GM21360 (cell line): Measurements from ENCODE around the gene RAMP2.
A peak's percentile ranks its signal among the peaks of the same experiment; 100 is the strongest.

Source experiments
- ATAC-seq: cut with Tn5 transposase; IDR thresholded peaks from one replicate; pipeline ENCODE4 v1.9.1; 2021; ENCODE audit warnings: mild to moderate bottlenecking, moderate library complexity; ENCODE audit not compliant: unreplicated experiment

Gene RAMP2

DNA sequence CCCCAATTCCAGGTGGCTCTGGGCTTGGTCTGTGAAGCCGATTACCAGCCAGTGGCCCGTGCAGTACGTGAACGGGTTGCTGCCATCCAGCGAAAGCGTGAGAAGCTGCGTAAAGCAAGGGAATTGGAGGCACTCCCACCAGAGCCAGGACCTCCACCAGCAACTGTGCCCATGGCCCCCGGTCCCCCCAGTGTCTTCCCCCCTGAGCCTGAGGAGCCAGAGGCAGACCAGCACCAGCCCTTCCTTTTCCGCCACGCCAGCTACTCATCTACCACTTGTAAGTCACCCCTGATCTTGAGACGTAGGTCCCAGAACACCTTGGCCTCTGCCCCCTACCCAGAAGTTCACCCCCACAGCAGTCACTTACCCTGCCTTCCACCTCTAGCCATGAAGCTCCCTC is 26.2 kb downstream of the RAMP2 start:
- no peak for ATAC-seq

DNA sequence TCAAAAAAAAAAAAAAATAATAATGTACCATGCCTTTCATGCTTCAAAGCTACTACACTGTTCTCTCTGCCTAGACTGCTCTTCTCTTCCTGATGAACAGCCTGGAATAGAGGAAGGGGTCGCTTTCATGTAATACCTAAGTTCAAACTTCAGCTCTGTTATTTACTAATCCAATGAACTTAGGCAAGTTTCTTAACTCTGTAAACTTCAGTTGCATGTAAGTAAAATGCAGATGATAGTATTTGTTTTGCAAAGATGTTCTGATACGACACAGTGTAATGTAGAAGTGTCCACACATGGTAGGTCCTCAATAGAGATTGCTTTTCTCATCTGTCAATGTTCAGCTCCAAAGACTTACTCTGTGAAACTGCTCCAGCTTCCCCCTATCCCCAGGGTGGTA is 30.9 kb downstream of the RAMP2 start:
- no peak for ATAC-seq

- ATAC-seq: no peak
Measured at GRCh38 chr17:42792545-42792944, 31.5 kb downstream of the RAMP2 start.

GRCh38 chr17:42795061-42795460 is 34.0 kb downstream of the RAMP2 start:
- ATAC-seq: no peak

DNA sequence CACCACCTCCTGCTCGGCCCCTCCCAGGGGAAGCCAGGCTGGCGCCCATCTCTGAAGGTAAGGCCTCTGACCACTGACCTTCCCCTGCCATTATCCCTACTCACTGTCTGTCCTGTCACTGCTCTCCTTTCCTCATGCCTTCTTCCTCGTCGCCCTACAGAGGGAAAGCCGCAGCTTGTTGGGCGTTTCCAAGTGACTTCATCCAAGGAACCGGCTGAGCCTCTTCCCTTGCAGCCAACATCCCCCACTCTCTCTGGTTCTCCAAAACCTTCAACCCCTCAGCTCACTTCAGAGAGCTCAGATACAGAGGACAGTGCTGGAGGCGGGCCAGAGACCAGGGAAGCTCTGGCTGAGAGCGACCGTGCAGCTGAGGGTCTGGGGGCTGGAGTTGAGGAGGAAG is 34.4 kb downstream of the RAMP2 start:
- no peak for ATAC-seq

DNA sequence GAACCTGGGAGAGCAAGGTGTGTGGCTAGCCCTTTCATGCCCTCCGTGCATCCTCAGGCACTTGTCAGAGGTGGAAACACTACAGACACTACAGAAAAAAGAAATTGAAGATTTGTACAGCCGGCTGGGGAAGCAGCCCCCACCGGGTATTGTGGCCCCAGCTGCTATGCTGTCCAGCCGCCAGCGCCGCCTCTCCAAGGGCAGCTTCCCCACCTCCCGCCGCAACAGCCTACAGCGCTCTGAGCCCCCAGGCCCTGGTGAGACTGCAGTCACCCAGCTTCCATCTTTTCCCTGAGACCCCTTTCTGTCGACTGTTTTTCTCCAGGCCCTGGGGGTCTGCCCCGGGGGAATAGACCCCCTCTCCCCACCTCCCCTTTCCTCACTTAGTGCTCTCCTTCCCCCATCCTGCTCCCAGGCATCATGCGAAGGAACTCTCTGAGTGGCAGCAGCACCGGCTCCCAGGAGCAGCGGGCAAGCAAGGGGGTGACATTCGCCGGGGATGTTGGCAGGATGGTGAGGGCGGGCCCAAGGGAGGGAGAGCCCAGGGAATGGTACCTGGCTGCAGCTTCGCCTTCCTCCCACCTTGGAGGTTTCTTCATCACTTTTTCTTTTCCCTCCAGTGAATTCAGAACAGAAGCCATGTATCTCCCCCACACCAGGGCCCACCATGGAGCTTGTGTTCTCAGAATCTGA is 35.2 kb downstream of the RAMP2 start:
- ATAC-seq: no peak

DNA sequence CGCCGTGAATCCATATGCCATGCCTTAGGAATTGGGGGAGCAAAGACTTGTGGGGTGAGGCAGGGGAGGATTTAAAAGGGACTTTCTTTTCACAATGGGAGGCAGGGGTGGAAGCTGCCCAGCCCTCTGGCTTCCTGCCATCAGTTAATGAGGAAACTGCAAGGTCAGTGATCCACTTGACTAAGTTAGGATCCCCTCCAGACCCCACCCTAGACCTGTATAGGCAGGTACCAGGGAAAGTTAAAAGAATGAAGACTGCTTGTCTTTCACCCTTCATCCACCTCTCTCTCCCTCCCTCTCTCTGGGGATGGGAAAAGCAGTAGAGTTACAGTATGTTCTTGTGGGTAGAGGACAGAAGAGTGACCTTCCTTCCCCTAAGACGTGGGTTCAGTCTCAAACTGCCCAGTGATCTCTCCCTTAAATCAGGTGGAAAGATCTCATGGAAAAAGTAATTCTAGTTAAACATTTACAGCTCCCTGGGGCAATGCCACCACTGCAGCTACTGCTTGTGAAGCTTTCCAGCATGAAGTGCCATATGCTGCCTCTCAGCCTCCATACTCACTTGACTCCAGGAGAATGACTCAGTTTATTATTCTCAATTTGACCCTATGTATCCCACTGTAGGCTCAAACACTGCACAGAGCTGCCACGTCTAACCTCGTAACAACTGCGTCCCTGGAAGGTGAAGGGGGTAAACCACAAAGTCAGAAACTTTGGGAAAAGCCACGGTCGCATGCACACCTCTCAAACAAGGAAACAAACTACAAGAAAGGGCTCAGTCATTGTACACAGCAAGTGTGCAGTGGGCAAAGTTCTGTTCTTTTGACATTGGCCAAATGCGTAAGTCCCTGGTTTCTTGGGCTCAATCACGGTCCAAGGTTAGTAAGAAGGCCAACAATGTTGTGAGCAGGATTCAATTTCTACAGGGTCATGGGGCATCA is 36.3 kb downstream of the RAMP2 start:
- ATAC-seq: no peak

DNA sequence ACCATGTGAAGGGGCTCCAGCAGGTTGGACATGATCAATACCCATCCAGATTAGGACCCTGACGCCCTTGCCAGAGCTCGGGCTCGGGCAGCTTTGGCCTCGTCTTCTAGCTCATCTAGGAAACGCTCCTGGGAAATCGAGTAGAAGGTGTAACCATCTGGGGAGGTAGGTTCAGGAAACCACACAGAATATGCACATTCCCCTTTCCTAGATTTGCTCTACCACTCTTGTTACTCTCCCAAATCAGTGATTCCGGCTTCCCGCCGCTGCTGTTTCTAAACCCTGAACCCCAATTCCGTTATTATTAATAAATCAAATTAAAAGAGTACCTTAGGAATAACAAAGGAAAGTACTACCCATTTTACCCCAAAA is 37.0 kb downstream of the RAMP2 start:
- ATAC-seq: no peak

DNA sequence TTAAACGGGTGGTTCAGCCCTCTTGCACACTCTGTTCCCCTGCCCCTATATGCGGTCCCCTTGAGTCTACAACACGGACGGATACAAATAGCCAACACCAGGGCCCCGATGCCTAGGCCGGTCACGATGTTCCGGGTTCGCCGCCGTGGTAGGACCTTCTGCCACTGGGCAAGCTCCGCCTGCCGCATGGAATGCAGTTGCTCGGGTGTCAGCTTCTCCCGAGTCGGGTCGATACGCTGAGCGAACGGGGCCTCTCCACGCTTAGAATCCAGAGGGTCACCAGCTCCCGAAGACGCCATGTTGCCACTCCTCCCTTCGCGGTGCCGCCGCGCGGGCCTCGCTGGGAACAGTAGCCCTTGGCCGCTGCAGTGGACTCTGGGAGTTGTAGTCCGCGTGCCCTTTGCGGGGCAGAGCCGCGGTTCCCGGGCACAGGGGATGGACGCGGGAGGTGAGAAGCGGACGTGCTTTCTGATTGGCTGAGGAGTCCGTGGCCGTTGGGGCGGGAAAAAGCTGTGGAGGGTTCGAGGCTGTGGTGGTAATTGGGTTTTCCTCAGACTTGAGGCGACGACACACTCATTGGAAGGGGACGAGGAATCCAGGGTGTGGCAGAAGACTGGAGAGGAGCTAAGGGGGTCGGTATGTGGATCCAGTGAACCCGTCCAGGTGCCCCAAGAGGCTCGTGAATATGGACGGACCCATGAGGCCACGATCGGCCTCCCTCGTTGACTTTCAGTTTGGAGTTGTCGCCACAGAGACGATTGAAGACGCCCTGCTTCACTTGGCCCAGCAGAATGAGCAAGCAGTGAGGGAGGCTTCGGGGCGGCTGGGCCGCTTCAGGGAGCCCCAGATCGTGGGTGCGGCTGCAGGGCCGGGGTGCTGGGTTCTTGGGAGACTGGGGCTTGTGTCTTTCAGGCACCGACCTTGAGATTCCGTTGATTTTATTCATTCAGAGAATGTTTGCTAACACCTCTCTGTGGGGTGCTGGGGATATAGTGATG is 37.7 kb downstream of the RAMP2 start, which contains the start of the genes CNTD1 and COA3:
Gene CNTD1, plus strand, starts transcription at position 479 of the 998 bp plus-strand sequence. Its CDS starts 207 bp downstream, at position 686.
Gene COA3, minus strand, starts transcription at position 322 of the 998 bp plus-strand sequence. Its CDS starts 23 bp downstream, at position 299.
- ATAC-seq: peak; percentile 54

DNA sequence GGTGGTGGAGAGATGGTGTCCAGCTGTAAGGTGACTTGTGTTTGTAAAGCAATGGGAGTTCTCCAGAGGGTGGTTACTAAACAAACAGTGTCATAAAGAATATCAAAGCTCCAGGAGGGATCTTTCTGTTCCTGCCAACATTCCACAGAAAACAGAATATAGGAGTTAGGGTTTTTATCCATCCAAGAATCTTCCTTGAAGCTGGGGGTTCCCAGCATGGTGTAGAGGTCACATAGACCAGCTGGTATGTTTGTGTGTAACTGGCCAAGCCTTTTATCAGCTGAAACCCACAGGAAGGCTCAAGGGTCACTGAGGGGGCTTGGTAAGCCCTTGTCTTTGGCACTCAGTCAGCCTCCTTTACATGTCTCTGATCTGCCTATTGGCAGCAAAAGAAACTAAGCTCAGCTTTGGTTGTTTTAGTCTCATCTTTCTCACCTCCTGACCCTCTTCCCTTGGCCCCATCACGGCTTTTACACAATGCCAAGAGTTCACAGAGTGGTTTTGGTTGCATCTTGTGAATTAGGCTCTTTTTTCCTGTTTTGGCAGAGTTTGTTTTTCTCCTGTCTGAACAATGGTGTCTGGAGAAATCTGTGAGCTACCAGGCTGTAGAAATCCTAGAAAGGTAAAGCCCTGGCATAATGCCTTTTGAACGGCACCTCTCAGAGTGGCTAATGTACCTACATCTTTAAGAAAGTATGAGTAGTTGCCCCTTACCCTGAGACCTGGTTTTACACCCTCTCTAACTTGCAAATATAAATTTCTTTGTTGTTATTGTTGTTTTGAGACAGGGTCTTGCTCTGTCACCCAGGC is 42.3 kb downstream of the RAMP2 start:
- no peak for ATAC-seq

DNA sequence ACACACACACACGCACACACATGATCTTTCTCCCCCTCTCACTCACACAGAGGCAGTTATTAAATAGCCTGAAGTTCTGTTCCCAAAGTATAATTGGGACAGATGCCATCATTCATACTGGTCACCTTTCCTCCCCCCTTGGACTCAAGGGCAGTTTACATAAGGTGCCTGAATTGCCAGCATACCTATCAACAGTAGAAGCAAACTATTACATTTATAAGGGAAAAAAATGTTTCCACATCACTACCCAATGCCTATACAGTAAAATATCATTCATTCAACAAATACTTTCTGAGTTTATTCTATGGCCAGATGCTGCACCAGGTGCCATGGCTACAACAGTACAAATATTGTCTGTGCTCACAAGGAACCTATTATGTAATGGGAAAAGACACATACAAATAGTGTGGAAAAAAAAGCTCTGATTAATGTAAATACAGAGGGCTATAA is 43.9 kb downstream of the RAMP2 start:
- ATAC-seq: no peak

DNA sequence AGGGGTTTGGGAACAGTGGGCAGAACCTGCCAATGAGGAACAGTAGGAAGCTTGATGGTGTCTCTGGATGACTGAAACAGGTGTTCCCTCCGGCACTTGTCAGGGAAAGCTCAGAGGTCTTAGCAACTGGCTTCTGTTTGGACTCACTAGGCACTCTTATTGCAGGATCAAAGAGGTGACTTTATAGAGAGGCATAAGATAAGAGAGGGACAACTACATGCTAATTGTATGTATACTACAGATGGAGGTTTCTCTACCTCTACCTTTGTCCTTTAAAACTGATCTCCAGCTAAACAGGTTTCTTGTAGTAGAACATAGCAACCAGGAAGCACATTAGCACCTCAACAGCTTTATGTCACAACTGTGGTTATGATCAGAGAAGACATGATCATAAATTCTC is 45.2 kb downstream of the RAMP2 start:
- no peak for ATAC-seq

DNA sequence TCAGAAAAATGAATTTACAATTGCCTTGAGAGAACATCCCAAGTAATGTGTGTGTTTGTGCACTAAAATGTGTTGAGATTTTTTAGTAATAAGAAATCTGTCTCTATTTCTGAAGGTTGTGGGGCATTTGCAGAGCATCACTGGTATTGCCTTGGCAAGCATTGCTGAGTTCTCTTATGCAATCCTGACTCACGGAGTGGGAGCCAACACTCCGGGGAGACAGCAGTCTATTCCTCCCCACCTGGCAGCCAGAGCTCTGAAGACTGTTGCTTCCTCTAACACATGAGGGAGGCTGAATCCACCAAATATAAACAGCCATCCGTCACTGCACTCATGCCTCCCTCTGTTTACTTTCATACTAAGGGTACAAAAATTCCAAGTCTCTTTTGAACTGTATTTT is 48.2 kb downstream of the RAMP2 start:
- no peak for ATAC-seq
